Heart left ventricle (tissue), 13 donors: ENCODE measurements around the gene DRC7.

Experiments used
- POLR2A ChIP-seq, 2 donors: fragments of 450-650 bp; IDR thresholded peaks; one replicate each; pipeline ENCODE4 v1.6.1; 2017; ENCODE audit warnings: antibody characterized with exemption in 2 of 2, mild to moderate bottlenecking in 2 of 2, moderate library complexity in 2 of 2
- TF ChIP-seq, protein P1 (sequence below), 12 donors: fragments of 200-600 bp; sonication (generic) in 4 of 12; IDR thresholded peaks; one replicate each; pipeline versions ENCODE4 v1.5.0 to v1.8.0; 2018 to 2022; ENCODE audit warnings: antibody characterized with exemption in 12 of 12, mild to moderate bottlenecking in 5 of 12
- donor health status: ischemic (EF 13 %, LVEDD 7.1; RV severe dilation, severe dysfunction).
- donor health status: DM: no; HTN: yes; CAD: no.
- donor health status: DM: no; HTN: no; CAD: no.
- donor health status: ischemic (EF 25% LVEDD 6.9; RV normal size, moderate dysfunction).
- donor health status: ischemic (EF 25% LVEDD 5.7; RV mildly dilated, moderate dysfunction).
- donor health status: ischemic (EF 35%, LVEDD 5.7; RV mildly dilated, moderate dysfunction).
- donor health status: nonischemic (EF 11% LVEDD 7.7; RV severe dilation, severe dysfunction).
- donor health status: DM: yes; HTN: yes; CAD: no.
- donor health status: PGD.
- donor health status: ischemic (EF 29% LVEDD 5.4; RV normal size, mild dysfunction).
- donor health status: nonischemic (EF 23%, LVEDD 6.1; RV moderate dilation, normal function).

DNA sequence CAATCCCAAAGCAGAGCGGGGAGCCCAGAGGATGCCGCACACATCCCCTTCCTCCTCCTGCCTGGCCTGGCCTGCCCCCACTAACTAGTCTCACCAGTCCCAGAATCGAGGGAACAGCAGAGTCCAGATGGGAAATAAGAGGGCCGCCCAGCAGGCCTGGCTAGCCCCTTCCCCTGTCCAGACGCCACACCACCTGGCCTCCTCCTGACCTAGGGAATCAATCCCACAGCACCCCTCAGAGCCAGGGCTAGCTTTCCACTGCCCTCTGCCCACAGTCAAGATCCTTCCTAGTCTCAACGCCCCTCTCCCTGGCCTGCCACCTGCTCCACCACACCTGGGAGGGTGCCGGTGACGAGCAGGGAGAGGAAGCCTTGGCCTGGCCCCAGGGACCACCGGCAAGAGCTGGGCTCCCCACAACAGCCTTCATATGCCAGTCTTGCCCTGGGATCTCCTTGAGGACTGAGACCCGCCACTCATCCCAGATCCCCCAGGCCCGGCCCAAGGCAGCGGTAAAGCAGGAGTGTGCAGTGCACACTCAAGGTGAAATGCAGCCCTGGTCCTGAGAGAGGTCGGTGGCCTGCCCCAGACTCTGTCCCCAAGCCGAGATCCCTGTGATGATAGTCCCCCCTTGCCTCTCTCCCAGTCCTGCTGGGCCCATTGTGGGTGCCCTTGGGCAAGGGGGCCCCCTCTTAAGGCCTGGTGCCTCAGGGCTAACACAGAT is 68.8 kb downstream of the DRC7 start:
- TF ChIP-seq POLR2A (IDR thresholded peaks at IDR 0.05) = no peak
- TF ChIP-seq, protein P1, sequence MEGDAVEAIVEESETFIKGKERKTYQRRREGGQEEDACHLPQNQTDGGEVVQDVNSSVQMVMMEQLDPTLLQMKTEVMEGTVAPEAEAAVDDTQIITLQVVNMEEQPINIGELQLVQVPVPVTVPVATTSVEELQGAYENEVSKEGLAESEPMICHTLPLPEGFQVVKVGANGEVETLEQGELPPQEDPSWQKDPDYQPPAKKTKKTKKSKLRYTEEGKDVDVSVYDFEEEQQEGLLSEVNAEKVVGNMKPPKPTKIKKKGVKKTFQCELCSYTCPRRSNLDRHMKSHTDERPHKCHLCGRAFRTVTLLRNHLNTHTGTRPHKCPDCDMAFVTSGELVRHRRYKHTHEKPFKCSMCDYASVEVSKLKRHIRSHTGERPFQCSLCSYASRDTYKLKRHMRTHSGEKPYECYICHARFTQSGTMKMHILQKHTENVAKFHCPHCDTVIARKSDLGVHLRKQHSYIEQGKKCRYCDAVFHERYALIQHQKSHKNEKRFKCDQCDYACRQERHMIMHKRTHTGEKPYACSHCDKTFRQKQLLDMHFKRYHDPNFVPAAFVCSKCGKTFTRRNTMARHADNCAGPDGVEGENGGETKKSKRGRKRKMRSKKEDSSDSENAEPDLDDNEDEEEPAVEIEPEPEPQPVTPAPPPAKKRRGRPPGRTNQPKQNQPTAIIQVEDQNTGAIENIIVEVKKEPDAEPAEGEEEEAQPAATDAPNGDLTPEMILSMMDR (IDR thresholded peaks at IDR 0.05) = no peak
